Testis (tissue), 3 donors: Measurements from ENCODE around the gene CALML5. TPM values are rescaled to one million over a fixed set of nuclear protein-coding genes. Genes with fewer than 3 reads are reported as not detected.

Experiments
- DNase-seq: peaks from one replicate; pipeline ENCODE4 v3.0.0-alpha.2; 2019
- H3K27ac ChIP-seq, 2 donors: fragments of 200-600 bp; sonication (generic); one replicate each; pipeline ENCODE4 v1.5.1; 2019
- H3K27me3 ChIP-seq: fragments of 200-600 bp; sonication (generic); one replicate; pipeline ENCODE4 v1.5.1; 2019
- H3K36me3 ChIP-seq: fragments of 200-600 bp; sonication (generic); one replicate; pipeline ENCODE4 v1.5.1; 2017; ENCODE audit warnings: low read depth; ENCODE audit errors: missing control alignments
- H3K4me1 ChIP-seq: fragments of 200-600 bp; sonication (generic); one replicate; pipeline ENCODE4 v1.5.1; 2019
- H3K4me3 ChIP-seq, 2 donors: fragments of 200-600 bp; sonication (generic); one replicate each; pipeline ENCODE4 v1.5.1; 2017 to 2019
- H3K9me3 ChIP-seq: fragments of 200-600 bp; sonication (generic); one replicate; pipeline ENCODE4 v1.5.1; 2017
- CTCF ChIP-seq, 3 experiments: fragments of 450-650 bp in 2 of 3; fragments of 200-600 bp in 1 of 3; sonication (generic) in 1 of 3; IDR thresholded peaks; one replicate each; pipeline ENCODE4 v1.5.1; 2016 to 2019; ENCODE audit warnings: antibody characterized with exemption in 3 of 3, mild to moderate bottlenecking in 2 of 3, moderate library complexity in 1 of 3
- POLR2A ChIP-seq: fragments of 450-650 bp; IDR thresholded peaks from one replicate; pipeline ENCODE4 v1.6.1; 2017; ENCODE audit warnings: antibody characterized with exemption, mild to moderate bottlenecking, moderate library complexity
- WGBS, 2 donors: methylation state at CpG; one replicate each; pipeline ENCODE4 v1.1.5; 2018; 5-methylcytosine and 5-hydroxymethylcytosine counted together
- intact Hi-C: fragments of 100-400 bp; cut with DNase I; formaldehyde crosslinking; loops from one replicate; pipeline ENCODE4 v1.15.1; 2023; ENCODE audit warnings: low total_unique reads
- polyA plus RNA-seq: library from polyadenylated mRNA; stranded (reverse); fragments of 350-450 nt; fragmentation: Illumina TruSeq; extraction: RNeasy Lipid Tissue Mini Kit (QIAGEN cat#74804); gene quantifications from one replicate; pipeline ENCODE4 v1.2.3, GENCODE V29; 2014; ENCODE audit warnings: low read depth, low replicate concordance; ENCODE audit not compliant: insufficient read depth
- total RNA-seq, 2 donors: library from RNA; depleted of rRNA; stranded (reverse); fragments of >200 nt; gene quantifications; one replicate each; pipeline ENCODE4 v1.2.3, GENCODE V29; 2016

The CALML5 gene
- total and polyA plus RNA-seq, 3 donors from 2014 or later = 0.50 TPM; not detected in 2

GRCh38 chr10:5490698-5491464 is 8.5 kb downstream of the CALML5 start:
- intact Hi-C loops = no loop called here
- TF ChIP-seq CTCF (IDR thresholded peaks at IDR 0.05) (no peak), POLR2A (no peak)
- 88 to 91% methylated on average over 7 to 10 of the region's 10 CpGs for WGBS, 2 donors

DNA sequence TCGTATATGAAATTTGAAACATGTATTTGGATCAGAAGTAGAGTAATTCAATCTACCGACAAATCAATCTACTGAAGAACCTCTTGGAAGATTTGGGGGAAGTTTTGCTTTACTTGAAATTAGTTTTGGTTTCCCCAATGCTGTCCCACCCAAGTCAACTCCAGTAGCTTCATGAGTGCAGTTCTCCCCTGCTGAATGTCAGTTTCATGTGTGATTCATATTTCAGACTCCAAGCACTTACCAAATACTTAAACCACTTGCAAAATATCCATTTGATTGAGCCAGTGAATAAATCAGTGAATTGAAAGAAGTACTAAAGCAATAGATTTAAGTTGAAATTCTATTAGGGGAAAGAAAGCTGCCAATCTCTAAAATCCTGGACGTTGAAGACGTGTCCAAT is 9.3 kb downstream of the CALML5 start:
- Histone ChIP-seq H3K9me3 (no peaks in the 10 kb centered on the region), H3K4me1 (no peaks in the 10 kb centered on the region), H3K36me3 (no peaks in the 10 kb centered on the region), H3K27me3 (no peaks in the 10 kb centered on the region), H3K27ac (no peak overlapping the region), H3K4me3 (no peak overlapping the region)
- 90 to 93% methylated on average over 4 of the region's 4 CpGs for WGBS, 2 donors
- intact Hi-C loops = no loop called here
- DNase-seq = no peak
- no peak for TF ChIP-seq CTCF (IDR thresholded peaks at IDR 0.05)
- no peak for TF ChIP-seq POLR2A

More at GRCh38 chr10:5490698-5491464, 8.5 kb downstream of the CALML5 start:
- Histone ChIP-seq H3K36me3 (no peaks in the 10 kb centered on the region), H3K9me3 (no peaks in the 10 kb centered on the region), H3K4me1 (no peaks in the 10 kb centered on the region), H3K27ac (no peak overlapping the region), H3K4me3 (no peak overlapping the region), H3K27me3 (no peaks in the 10 kb centered on the region)
- DNase-seq = no peak

- WGBS, 2 donors = 88 to 89% methylated on average over 17 to 27 of the region's 27 CpGs
- no peaks in the 10 kb centered on the region for H3K27me3 ChIP-seq
- H3K4me3 ChIP-seq = no peak overlapping the region
- H3K36me3 ChIP-seq = no peaks in the 10 kb centered on the region
- DNase-seq = no peak
- no peaks in the 10 kb centered on the region for H3K9me3 ChIP-seq
- intact Hi-C loops = no loop called here
- no peak overlapping the region for H3K27ac ChIP-seq
- TF ChIP-seq POLR2A (no peak), CTCF (IDR thresholded peaks at IDR 0.05) (no peak)
- no peaks in the 10 kb centered on the region for H3K4me1 ChIP-seq
Measured at GRCh38 chr10:5488272-5489161, 10.9 kb downstream of the CALML5 start.

DNA sequence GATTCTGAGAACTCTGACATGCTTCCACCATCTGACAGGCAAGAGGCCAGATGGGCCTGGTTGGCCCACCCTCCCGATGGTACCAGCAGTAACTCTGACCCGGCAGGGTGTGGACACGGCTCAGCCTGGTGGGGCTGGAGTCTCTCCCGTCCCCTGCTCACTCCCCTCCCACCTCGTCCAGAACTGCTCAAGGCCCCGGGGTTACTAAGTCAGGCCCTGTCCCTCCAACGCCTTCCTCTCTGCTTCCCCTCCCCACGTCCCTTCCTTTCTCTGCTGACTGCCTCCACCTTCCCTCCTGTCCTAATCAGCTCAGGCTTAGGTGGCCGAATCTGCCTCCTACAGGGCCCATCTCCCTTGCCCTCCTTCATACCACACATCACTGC is 12.5 kb downstream of the CALML5 start:
- DNase-seq = no peak
- no peaks in the 10 kb centered on the region for H3K36me3 ChIP-seq
- 55 to 78% methylated on average over 5 to 9 of the region's 9 CpGs for WGBS, 2 donors
- no peaks in the 10 kb centered on the region for H3K4me1 ChIP-seq
- intact Hi-C loops = no loop called here
- no peak overlapping the region for H3K4me3 ChIP-seq
- TF ChIP-seq CTCF (IDR thresholded peaks at IDR 0.05) = no peak
- no peak for TF ChIP-seq POLR2A
- H3K27ac ChIP-seq = no peak overlapping the region
- H3K9me3 ChIP-seq = no peaks in the 10 kb centered on the region
- H3K27me3 ChIP-seq = no peaks in the 10 kb centered on the region
